Breast epithelium (tissue), 4 donors: ENCODE results near the gene PRKCE. TPM values are rescaled to one million over a fixed set of nuclear protein-coding genes. Genes with fewer than 3 reads are reported as not detected.

ENCODE experiments used
- DNase-seq, 2 donors: peaks; one replicate each; pipeline ENCODE4 v3.0.0-alpha.2; 2019; ENCODE audit warnings: low spot score in 2 of 2
- H3K27ac ChIP-seq, 2 donors: fragments of 200-600 bp; sonication (generic) in 1 of 2; one replicate each; pipeline ENCODE4 v1.5.1; 2016 to 2019; ENCODE audit warnings: mild to moderate bottlenecking in 1 of 2
- H3K27me3 ChIP-seq, 2 donors: fragments of 200-600 bp; sonication (generic) in 1 of 2; one replicate each; pipeline versions ENCODE4 v1.5.1 to v1.6.0; 2017 to 2019; ENCODE audit warnings: control low read depth in 1 of 2, mild to moderate bottlenecking in 1 of 2
- H3K36me3 ChIP-seq: fragments of 200-600 bp; one replicate; pipeline ENCODE4 v1.5.1; 2019
- H3K4me1 ChIP-seq, 2 donors: fragments of 200-600 bp; sonication (generic); one replicate each; pipeline ENCODE4 v1.5.1; 2016 to 2019; ENCODE audit warnings: control low read depth in 1 of 2
- H3K4me3 ChIP-seq, 3 donors: fragments of 200-600 bp; sonication (generic); 1 replicate in 2 of 3; 2 replicates in 1 of 3; pipeline ENCODE4 v1.5.1; 2016 to 2019; ENCODE audit warnings: mild to moderate bottlenecking in 3 of 3, moderate library complexity in 2 of 3
- H3K9me3 ChIP-seq, 2 donors: fragments of 200-600 bp; sonication (generic) in 1 of 2; one replicate each; pipeline ENCODE4 v1.5.1; 2016 to 2019; ENCODE audit warnings: control low read depth in 1 of 2
- CTCF ChIP-seq, 3 donors: fragments of 450-650 bp; IDR thresholded peaks; one replicate each; pipeline ENCODE4 v1.5.1; 2016 to 2017; ENCODE audit warnings: antibody characterized with exemption in 3 of 3, mild to moderate bottlenecking in 3 of 3, moderate library complexity in 3 of 3
- POLR2A ChIP-seq: fragments of 450-650 bp; IDR thresholded peaks from one replicate; pipeline ENCODE4 v1.6.1; 2016; ENCODE audit warnings: antibody characterized with exemption, mild to moderate bottlenecking, moderate library complexity
- POLR2AphosphoS5 ChIP-seq, 3 donors: sonication (generic); formaldehyde crosslinking; IDR thresholded peaks; one replicate each; pipeline ENCODE4 v1.6.1; 2017; ENCODE audit warnings: antibody characterized with exemption in 3 of 3
- intact Hi-C: fragments of 100-400 bp; cut with DNase I; formaldehyde crosslinking; loops from one replicate; pipeline ENCODE4 v1.15.1; 2023; ENCODE audit warnings: low total_unique reads
- total RNA-seq, 3 donors: library from RNA; depleted of rRNA; stranded (reverse); fragments of >200 nt; gene quantifications; one replicate each; pipeline ENCODE4 v1.1.0, GENCODE V29; 2016

PRKCE gene
- total RNA-seq, 3 donors from 2014 or later: 20.6 to 34.0 (median 23.6) TPM

- TF ChIP-seq CTCF (IDR thresholded peaks at IDR 0.05) (peak in 1 of 3 donors; percentile 8), POLR2AphosphoS5 (IDR thresholded peaks at IDR 0.05) (peak in 1 of 3 donors; percentile 8), POLR2A (no peak)
- H3K4me3 ChIP-seq: peak overlapping the region; percentile 72 to 86 (median 77)
- intact Hi-C loops: no loop called here
- no peaks in the 10 kb centered on the region for H3K9me3 ChIP-seq
- peak in 1 of 2 donors; percentile 27 for DNase-seq
- H3K4me1 ChIP-seq: no peaks in the 10 kb centered on the region
- no peaks in the 10 kb centered on the region for H3K27me3 ChIP-seq
- H3K27ac ChIP-seq: peak overlapping the region; percentile 83 to 85
- no peaks in the 10 kb centered on the region for H3K36me3 ChIP-seq
Measured at GRCh38 chr2:45610281-45611019, 41.0 kb upstream of the PRKCE start.

- intact Hi-C loops: no loop called here
- no peaks in the 10 kb centered on the region for H3K27me3 ChIP-seq
- H3K9me3 ChIP-seq: no peaks in the 10 kb centered on the region
- H3K4me3 ChIP-seq: peak within 1 kb of the TSS; percentile 72 to 86 (median 77)
- H3K36me3 ChIP-seq: no peaks in the 10 kb centered on the region
- TF ChIP-seq CTCF (IDR thresholded peaks at IDR 0.05) (peak in 2 of 3 donors; percentile 9 to 20), POLR2AphosphoS5 (IDR thresholded peaks at IDR 0.05) (peak; percentile 30 to 45 (median 40)), POLR2A (peak; percentile 18)
- no peaks in the 10 kb centered on the region for H3K4me1 ChIP-seq
- peak; percentile 88 to 93 for DNase-seq
- H3K27ac ChIP-seq: peak within 1 kb of the TSS; percentile 83 to 85
Measured at GRCh38 chr2:45611020-45611859, 40.2 kb upstream of the PRKCE start, which contains the start of gene SRBD1. Gene SRBD1, minus strand, starts transcription at chr2:45611267. Its CDS starts 5,826 bp downstream, at chr2:45605441.

GRCh38 chr2:45612285-45612684 is 39.2 kb upstream of the PRKCE start:
- H3K4me1 ChIP-seq: no peaks in the 10 kb centered on the region
- no peak overlapping the region for H3K27ac ChIP-seq
- DNase-seq: no peak

GRCh38 chr2:45612731-45613130 is 38.7 kb upstream of the PRKCE start:
- no peak for DNase-seq
- H3K4me3 ChIP-seq: no peak overlapping the region
- H3K36me3 ChIP-seq: no peaks in the 10 kb centered on the region
- H3K9me3 ChIP-seq: no peaks in the 10 kb centered on the region
- TF ChIP-seq CTCF (IDR thresholded peaks at IDR 0.05): no peak
- no peak for TF ChIP-seq POLR2A
- TF ChIP-seq POLR2AphosphoS5 (IDR thresholded peaks at IDR 0.05): no peak
- intact Hi-C loops: no loop called here
- H3K4me1 ChIP-seq: no peaks in the 10 kb centered on the region
- no peaks in the 10 kb centered on the region for H3K27me3 ChIP-seq
- H3K27ac ChIP-seq: no peak overlapping the region

More at GRCh38 chr2:45612285-45612684, 39.2 kb upstream of the PRKCE start:
- intact Hi-C loops: no loop called here
- no peaks in the 10 kb centered on the region for H3K27me3 ChIP-seq
- no peaks in the 10 kb centered on the region for H3K36me3 ChIP-seq
- no peak overlapping the region for H3K4me3 ChIP-seq
- no peak for TF ChIP-seq CTCF (IDR thresholded peaks at IDR 0.05)
- TF ChIP-seq POLR2AphosphoS5 (IDR thresholded peaks at IDR 0.05): no peak
- TF ChIP-seq POLR2A: no peak
- no peaks in the 10 kb centered on the region for H3K9me3 ChIP-seq
